Osteoblast (primary cell): ENCODE measurements around the gene CFHR1. TPM values are rescaled to one million over a fixed set of nuclear protein-coding genes. Genes with fewer than 3 reads are reported as not detected.
"Not testable (repeated sequence)": the region's sequence is repeated elsewhere in the genome, so short reads cannot be mapped to it uniquely, and the experiment has no call there.

Experiments
- DNase-seq: peaks from one replicate; pipeline ENCODE4 v3.0.0; 2011; ENCODE audit warnings: low spot score, mixed read lengths; ENCODE audit not compliant: insufficient read length; ENCODE audit errors: missing footprints
- H2AFZ ChIP-seq: 2 replicates; pipeline ENCODE4 v1.6.0; 2011; ENCODE audit warnings: mild to moderate bottlenecking, low read length
- H3K27ac ChIP-seq: 2 replicates; pipeline ENCODE4 v1.5.1; 2011; ENCODE audit warnings: mild to moderate bottlenecking, low read depth, low read length, moderate library complexity
- H3K27me3 ChIP-seq: 2 replicates; pipeline ENCODE4 v1.6.0; 2012; ENCODE audit warnings: mild to moderate bottlenecking, control low read depth, inconsistent platforms, low read length, moderate library complexity; ENCODE audit not compliant: insufficient read depth
- H3K36me3 ChIP-seq: 2 replicates; pipeline ENCODE4 v1.5.1; 2011; ENCODE audit warnings: mild to moderate bottlenecking, low read length, control low read depth, moderate library complexity; ENCODE audit not compliant: insufficient read depth
- H3K4me1 ChIP-seq: 2 replicates; pipeline ENCODE4 v1.5.1; 2011; ENCODE audit warnings: mild to moderate bottlenecking, low read length, control low read depth, moderate library complexity; ENCODE audit not compliant: insufficient read depth
- H3K4me2 ChIP-seq: 2 replicates; pipeline ENCODE4 v1.6.0; 2011; ENCODE audit warnings: mild to moderate bottlenecking, low read length; ENCODE audit not compliant: insufficient read depth
- H3K4me3 ChIP-seq: fragments of 200-600 bp; sonication (generic); 3 replicates; pipeline ENCODE4 v1.5.1; 2012; ENCODE audit warnings: mild to moderate bottlenecking, low read length, inconsistent platforms; ENCODE audit not compliant: insufficient read depth
- H3K79me2 ChIP-seq: 2 replicates; pipeline ENCODE4 v1.6.0; 2012; ENCODE audit warnings: mild to moderate bottlenecking, low read length, control low read depth, inconsistent platforms; ENCODE audit not compliant: insufficient read depth
- H3K9me3 ChIP-seq: 2 replicates; pipeline ENCODE4 v1.5.1; 2011; ENCODE audit warnings: low read depth, low read length, control low read depth
- H4K20me1 ChIP-seq: 2 replicates; pipeline ENCODE4 v1.6.0; 2012; ENCODE audit warnings: mild to moderate bottlenecking, low read length, control low read depth; ENCODE audit not compliant: insufficient read depth
- total RNA-seq: library from RNA; depleted of rRNA; stranded (reverse); fragments of >200 nt; gene quantifications from 2 replicates; pipeline ENCODE4 v1.2.3, GENCODE V29; 2012
- TF ChIP-seq, protein P1 (sequence below): IDR thresholded peaks from 2 replicates; pipeline ENCODE4 v1.5.1; 2011; ENCODE audit warnings: mild to moderate bottlenecking, low read depth, low read length, moderate library complexity; ENCODE audit errors: extremely low read depth

CFHR1 gene
- total RNA-seq, 1 donor = not detected

GRCh38 chr1:196808529-196809235 is 10.8 kb upstream of the CFHR1 start:
- no peak overlapping the region for H3K4me3 ChIP-seq
- DNase-seq = no peak
- no peaks in the 10 kb centered on the region for H3K4me1 ChIP-seq
- H3K9me3 ChIP-seq = no peaks in the 10 kb centered on the region
- H3K79me2 ChIP-seq = no peaks in the 10 kb centered on the region
- no peak overlapping the region for H3K4me2 ChIP-seq
- no peaks in the 10 kb centered on the region for H4K20me1 ChIP-seq
- TF ChIP-seq, protein P1, sequence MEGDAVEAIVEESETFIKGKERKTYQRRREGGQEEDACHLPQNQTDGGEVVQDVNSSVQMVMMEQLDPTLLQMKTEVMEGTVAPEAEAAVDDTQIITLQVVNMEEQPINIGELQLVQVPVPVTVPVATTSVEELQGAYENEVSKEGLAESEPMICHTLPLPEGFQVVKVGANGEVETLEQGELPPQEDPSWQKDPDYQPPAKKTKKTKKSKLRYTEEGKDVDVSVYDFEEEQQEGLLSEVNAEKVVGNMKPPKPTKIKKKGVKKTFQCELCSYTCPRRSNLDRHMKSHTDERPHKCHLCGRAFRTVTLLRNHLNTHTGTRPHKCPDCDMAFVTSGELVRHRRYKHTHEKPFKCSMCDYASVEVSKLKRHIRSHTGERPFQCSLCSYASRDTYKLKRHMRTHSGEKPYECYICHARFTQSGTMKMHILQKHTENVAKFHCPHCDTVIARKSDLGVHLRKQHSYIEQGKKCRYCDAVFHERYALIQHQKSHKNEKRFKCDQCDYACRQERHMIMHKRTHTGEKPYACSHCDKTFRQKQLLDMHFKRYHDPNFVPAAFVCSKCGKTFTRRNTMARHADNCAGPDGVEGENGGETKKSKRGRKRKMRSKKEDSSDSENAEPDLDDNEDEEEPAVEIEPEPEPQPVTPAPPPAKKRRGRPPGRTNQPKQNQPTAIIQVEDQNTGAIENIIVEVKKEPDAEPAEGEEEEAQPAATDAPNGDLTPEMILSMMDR = no peak
- no peaks in the 10 kb centered on the region for H3K27me3 ChIP-seq
- no peak overlapping the region for H3K27ac ChIP-seq
- H3K36me3 ChIP-seq = no peaks in the 10 kb centered on the region
- H2AFZ ChIP-seq = no peak overlapping the region

DNA sequence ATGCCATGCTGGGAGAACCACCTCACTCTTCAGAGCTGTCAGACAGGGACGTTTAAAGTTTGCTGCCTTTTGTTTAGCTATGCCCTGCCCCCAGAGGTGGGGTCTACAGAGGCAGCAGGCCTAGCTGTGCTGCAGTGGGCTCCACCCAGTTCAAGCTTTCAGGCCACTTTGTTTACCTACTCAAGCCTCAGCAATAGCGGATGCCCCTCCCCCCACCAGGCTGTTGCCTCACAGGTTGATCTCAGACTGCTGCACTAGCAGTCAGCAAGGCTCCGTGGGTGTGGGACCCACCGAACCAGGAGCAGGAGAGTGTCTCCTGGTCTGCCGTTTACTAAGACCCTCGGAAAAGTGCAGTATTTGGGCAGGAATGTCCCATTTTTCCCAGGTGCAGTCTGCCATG is 2.1 kb upstream of the CFHR1 start:
- H3K4me2 ChIP-seq, H2AFZ ChIP-seq, H3K27me3 ChIP-seq, H3K36me3 ChIP-seq, DNase-seq, H3K79me2 ChIP-seq, H4K20me1 ChIP-seq, H3K27ac ChIP-seq, H3K4me1 ChIP-seq, H3K4me3 ChIP-seq, H3K9me3 ChIP-seq: not testable (repeated sequence)

DNA sequence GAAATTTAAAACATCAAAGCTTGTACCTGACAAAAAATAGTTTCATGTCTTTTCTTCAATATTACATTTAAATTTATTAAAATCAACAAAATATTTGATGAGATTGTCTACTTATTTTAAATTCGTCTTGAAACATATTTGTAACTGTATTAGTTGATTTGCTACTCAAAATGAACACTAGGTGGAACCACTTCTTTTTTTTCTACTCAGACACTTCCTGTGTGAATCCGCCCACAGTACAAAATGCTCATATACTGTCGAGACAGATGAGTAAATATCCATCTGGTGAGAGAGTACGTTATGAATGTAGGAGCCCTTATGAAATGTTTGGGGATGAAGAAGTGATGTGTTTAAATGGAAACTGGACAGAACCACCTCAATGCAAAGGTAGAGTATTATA is 8.3 kb downstream of the CFHR1 start:
- not testable (repeated sequence) for H3K4me1 ChIP-seq, H4K20me1 ChIP-seq, H3K9me3 ChIP-seq, H2AFZ ChIP-seq, H3K79me2 ChIP-seq, H3K27me3 ChIP-seq, H3K27ac ChIP-seq, H3K36me3 ChIP-seq, H3K4me3 ChIP-seq
- peak overlapping the region; percentile 23 for H3K4me2 ChIP-seq
- TF ChIP-seq, protein P1 = peak; percentile 28
- DNase-seq = peak; percentile 1

DNA sequence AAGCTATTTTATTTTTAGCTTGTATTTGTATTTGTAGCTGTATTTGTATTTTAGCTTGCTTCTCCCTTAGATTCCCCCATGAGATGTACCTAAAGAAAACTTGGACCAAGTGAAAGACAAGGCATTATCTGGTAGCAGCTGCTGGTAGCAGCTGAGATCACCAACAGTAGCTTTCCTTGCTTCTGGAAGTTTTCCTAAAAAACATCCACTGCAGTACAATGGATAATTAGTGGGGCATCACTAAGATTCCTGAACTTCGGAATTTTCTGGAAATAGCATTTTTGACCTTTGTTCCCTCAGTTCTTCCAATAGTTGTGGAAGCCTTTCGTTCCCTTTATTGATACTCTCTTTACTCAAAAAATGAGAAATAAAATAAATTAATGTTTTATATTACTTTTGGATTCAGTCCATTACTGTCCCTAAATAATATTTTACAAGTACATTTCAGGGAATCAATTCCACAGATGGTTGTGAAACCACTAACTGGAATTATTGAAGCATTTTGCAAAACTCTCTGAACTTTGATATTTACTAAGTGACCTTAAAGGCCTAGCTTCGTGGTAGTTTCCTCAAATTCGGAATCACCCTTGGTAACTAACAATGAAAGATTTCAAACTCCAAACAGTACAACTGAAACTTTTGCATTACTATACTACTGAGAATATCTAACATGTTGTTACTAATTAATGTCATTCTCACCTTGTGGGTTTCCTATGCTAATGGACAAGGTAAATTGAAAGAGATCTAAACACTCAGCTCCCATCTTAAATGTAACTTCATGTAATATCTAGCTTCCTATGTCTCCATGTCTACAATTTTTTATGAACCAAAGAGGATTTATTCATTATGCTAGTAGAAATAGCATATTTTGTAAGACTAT is 30.3 kb downstream of the CFHR1 start:
- H3K27me3 ChIP-seq, DNase-seq, H4K20me1 ChIP-seq, H3K4me2 ChIP-seq, H3K27ac ChIP-seq, H3K4me3 ChIP-seq, H2AFZ ChIP-seq, H3K4me1 ChIP-seq, H3K36me3 ChIP-seq, H3K79me2 ChIP-seq, H3K9me3 ChIP-seq: not testable (repeated sequence)

DNA sequence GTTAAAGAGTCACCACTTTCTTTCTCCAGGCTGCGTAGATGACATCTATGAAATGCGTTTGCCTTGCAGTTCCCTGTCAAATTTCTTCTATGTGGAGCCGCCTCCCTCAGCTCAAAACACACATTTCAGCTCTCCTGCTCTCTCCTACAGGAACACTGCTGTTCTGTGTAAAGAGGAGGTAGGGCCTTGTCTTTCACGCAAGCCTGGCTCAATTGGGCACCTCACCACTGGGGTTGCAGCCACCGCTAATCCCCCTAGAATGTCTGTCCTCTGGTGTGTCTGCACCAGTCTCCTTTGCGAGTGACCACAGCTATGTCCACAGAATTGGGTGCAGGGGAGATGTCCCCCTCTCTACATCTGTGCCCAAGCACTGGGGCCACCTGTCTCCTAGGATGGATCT is 36.5 kb downstream of the CFHR1 start:
- Histone ChIP-seq H3K36me3 (no peaks in the 10 kb centered on the region), H3K27me3 (no peaks in the 10 kb centered on the region), H2AFZ (no peak overlapping the region), H3K27ac (no peak overlapping the region), H3K9me3 (no peaks in the 10 kb centered on the region), H3K4me1 (no peaks in the 10 kb centered on the region), H4K20me1 (no peaks in the 10 kb centered on the region), H3K4me3 (no peak overlapping the region), H3K79me2 (no peaks in the 10 kb centered on the region), H3K4me2 (no peak overlapping the region)
- TF ChIP-seq, protein P1 = no peak
- DNase-seq = peak; percentile 25
